ENCODE data around the gene PGPEP1.
"Not testable (repeated sequence)": the region's sequence is repeated elsewhere in the genome, so short reads cannot be mapped to it uniquely, and the experiment has no call there.

Gene PGPEP1

DNA sequence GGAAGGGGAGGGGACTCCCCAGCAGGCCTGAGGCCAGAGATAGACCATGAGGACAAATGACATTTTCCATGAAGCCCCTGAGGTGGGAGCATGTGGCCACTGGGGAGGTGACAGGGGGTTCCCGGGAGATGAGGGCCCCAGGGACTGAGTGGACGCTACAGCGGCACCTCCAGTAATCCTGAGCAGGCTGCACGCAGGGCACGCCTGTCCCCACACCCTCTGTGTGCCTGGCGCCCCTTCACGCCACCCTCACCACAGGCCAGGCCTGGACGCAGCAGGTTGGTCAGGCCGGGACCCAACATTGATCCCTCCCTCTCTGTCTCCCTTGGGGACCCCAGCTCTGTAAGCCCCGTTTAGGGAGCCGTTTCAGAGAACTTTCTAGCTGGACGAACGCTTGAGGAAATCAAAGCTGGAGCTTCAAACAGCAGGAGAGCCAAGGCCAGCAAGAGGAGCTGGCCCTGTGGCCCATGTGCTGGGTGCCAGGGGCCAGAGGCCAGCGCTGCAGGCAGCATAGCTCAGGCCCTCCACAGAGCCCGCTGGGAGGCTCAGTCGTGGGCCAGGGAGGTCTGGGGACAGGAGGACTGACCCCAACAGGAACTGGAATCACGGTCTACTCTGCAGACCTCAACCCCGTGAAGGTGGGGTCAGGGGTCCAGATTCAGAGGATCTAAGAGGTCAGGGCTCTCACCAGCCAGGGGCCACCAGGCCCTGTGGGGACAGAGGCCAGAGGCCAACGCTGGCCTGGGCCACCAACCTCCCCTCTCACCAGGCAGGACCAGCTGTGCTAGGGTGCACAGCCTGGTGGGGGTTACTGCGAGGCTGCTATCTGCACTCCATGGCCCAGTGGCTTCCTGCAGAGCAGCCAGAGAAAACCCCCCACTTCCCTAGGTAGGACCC, 32.1 kb upstream of the PGPEP1 start:
- DNase-seq (ENCODE audit: low read depth): no peak

DNA sequence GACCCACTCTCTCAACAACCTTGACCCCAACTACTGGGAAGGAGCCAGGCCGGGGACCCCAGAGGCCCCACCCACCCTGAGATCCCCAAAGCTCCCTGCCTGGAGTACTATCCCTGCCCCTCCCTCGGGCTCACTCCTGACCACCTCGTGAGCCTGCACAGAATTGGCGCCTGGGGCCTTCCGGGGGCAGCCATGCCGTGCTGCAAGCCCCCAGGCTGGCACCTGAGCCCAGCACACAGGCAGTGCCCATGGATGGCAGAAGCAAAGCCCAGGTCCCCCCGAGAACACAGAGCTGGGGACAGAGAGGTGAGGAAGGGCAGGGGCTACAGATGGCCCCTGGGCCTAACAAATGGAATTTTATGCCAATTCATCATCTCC, 31.5 kb upstream of the PGPEP1 start:
- DNase-seq (ENCODE audit: low read depth): no peak

DNA sequence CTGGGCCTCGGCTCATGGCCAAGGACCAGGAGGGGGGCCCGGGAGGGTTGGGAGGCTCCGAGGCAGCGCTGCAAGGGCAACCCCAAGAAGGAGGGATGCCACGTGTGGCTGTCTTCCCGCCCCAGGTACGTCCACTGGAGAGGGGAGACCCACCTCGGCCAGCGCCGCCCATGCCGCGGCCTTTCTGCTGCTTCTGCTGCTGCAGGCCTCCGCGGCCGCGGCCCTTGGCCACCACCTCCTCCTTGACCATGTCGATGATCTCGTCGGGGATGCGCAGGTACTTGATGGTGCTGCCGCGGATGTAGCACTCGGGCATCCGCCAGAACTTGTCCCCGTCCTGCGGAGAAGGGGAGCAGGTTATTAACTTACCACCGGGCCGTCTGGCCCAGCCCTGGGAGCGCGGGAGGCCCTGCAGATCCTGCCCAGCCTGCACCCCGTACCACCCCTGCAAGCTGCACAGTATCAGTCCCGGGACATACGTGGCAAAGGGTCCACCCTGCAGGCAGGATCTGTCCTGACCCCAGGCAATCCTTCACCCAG, 30.8 kb upstream of the PGPEP1 start:
- DNase-seq (ENCODE audit: low read depth): no peak

DNA sequence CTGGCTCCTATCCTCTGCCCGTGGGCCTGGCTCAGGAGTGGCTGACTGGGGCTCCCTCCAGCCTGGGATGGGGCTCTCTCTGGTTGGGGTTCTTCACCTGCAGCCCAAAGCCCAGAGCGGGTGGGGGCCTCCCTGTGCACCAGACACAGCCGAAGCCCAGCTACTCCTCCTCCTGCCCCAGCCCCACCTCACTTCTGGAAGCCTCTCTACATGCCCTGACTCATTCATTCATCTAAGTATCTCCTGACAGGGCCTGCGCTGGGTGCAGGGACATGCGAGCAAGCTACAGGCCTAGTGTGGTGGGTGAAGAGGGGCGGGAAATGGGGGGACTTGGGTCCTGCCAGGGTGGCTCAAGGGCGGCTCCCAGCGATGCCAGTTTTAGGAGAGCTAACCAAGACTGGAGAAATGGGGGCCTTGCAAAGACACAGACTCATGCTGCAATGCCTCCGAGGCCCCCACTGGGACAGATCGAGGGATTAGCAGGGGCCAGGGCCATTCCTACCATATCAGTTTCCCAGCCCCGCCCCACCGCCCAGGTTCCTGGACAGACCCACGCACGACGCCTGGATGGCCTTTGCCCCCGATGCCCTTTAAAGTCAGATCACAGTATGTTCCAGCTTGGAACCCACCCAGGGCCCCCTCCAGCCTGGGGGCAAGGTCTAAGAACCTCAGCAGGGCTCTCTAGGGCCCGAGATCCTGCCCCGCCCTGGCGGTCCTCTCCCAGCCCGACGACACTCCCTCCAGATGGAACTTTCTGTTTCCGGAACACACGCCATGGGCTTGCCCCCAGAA, 30.1 kb upstream of the PGPEP1 start:
- DNase-seq (ENCODE audit: low read depth): no peak

DNA sequence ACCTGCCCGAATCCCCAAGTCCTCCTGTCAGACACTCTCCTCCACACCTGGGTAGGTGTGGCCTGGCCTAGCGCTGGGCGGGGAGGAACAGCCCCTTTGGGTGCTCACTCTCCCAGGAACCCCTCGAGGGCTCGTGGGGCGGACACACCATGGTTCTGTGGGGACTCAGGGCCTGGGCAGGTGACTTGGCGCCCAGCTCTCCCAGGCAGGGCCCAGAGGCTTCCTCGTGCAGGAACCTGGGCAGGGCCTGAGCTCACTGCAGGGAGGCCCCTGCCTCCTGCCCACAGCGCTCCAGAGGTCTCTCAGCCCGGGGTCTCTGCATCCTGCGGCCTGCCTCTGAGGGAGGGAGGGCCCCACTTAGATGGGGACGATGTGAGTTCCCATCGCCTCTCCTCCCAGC, 29.4 kb upstream of the PGPEP1 start:
- no peak for DNase-seq (ENCODE audit: low read depth)

DNA sequence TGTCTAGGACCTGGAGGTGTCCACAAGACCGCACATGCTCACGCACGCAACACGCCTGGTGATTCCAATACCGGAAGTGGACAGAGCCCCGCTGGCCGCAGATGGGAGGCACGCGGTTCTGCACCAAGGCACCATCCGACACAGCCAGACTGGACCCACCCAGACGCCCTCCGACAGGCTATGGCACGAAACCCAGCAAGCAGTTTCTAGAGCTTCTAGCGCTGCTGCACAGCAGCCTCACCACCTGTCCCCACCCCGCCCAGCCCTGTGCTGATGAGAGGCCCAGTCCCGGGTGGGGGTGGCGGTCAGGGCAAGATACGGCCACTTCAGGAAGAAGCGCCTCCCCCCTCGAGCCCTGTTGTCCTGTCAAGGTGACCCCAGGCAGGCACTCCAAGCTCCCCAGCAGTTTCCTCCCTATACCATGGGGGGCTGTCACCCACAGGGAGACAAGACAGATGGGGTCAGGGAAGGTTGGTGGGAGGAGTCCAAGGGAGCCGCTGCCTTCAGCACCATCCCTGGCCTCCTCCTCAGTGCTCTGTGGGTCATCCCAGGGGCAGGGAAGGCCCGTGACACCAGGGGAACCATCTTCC, 28.8 kb upstream of the PGPEP1 start:
- DNase-seq (ENCODE audit: low read depth): no peak

DNA sequence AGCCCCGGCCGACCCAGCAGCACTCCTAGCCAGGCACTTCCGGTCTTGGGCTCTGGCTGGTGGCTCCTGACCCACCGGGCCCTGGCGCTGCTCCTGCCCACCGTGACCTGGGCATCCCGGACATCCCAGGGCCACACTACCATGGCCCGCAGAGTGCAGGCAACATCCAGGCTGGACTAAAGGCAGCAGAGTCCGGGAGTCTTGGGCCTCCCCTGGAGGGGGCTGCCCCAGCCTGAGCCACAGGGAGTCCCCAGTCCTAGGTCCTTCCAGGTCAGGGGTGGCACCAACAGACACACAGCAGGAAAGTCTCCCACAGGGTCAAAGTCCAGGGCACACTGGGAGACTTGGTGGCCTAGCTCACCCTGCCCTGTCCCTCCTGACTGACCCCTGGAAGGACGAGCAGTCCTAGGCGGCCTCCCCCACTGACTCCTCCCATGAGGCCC, 28.3 kb upstream of the PGPEP1 start:
- DNase-seq (ENCODE audit: low read depth): no peak

DNA sequence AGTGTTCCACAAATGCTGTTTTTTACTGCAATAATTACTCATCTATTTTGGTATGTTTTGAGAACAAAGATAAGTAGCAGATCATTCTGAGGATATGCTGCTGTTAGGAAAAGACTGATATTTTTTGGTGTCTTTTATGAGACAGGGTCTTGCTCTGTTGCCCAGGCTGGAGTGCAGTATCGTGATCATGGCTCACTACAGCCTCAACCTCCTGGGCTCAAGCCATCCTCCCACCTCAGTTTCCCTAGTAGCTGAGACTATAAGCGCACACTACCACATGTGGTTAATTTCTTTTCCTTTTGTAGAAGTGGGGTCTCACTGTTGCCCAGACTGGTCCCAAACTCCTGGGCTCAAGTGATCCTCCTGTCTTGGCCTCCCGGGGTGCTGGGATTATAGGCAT, 27.0 kb upstream of the PGPEP1 start:
- no peak for DNase-seq (ENCODE audit: low read depth)

DNA sequence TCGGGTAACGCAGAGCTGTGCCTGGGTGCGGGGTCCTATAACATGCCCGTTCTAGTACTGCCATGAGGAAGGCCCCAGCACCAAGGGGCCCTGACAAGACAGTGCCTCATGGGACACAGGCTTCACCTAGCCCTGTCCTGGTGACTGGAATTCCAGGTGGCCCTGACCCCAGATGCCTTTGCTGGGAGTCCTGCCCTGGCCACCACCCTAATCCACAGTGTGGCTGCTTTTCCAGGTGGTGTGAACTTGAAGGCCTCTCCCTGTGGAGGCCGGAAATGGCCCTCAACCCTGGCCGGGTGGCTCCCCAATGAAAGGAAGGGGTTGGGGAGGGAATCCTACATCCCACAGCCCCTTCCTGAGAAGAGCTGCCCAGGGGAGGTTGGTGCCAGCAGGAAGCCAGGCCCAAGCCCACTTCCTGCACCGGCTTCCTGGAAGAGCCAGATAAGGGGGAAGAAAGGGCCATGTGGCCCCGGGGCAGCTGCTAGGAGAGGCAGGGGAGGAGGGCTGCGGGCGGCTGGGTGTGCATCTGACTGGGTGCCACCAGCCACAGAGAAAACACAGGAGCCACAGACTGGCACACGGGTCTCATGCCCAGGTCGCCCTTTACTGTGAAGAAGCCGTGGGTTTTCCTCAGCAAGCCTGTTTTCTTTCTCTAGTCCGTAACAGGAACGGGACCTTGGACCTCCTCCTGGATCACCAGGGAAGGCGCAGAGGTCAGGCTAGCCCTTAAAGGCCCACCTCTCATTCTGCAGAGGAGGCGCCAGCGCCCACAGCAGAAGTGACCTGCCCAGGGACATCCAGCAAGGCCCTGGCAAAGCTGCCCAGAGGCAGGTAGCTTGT, 22.2 kb upstream of the PGPEP1 start:
- peak; percentile 93 for DNase-seq (ENCODE audit: low read depth)

DNA sequence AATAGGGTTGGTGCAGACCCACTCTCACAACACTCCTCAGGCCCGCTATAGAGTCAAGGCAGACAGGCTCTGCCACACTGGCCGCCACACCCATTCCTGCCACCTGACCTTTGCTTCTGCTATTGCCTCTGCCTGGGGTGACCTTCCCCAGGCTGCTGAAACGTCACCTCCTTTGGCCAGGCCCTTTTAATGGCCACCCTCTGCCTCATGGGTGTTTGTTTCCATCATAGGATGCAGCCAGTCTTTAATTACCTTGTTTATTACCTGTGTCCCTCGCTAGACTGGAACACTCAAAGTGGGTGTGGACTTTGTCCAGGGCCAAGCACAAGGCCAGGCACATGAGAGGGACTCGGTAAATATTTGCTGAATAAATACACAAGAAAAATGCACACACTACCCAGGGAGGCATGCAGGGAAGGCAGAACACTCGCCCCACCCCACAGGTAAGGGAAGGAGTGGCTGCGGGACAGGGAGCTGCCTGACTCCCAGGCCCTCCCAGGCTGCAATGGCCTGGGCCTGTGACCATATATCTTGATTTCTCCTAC, 20.7 kb upstream of the PGPEP1 start:
- no peak for DNase-seq (ENCODE audit: low read depth)

DNA sequence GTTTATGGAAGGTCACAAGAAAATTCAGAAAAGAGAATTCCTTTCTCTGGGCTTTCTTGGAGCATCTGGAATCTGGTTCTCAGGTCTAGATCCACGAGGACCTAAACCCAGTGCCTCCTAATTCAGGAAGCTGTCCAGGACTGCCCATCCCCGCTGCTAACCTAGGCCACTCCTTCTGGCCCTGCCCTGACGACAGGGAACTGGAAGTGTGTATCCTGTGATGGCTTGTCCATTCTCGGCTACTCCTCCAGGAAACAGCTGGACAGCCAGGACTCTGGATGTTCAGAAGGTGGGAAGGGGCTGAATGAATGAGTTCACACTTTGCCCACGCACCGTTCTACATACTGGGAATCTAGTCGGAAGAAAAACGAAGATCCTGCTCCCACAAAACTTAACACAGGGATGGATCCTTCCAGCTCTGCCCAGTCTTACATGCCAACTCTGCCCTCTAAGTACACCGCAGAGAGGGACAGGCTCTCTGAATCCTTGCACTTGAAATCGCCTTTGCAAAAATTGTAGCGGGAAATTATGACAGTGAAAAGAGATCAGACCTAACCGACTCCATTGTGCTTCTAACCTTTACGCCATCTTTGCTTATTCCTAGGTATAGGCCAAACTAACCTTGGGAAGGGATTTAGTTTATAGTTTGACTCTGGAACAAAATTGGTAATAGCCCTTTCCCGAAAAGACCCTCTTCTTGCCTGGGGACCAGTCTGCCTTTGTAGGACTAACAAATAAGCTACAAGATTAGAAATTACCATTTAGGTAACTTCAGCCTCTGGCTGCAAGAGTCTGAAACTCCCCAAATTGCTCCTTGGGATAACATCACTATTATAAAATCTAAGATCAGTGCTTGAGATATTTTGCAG, 19.3 kb upstream of the PGPEP1 start:
- no peak for DNase-seq (ENCODE audit: low read depth)

DNA sequence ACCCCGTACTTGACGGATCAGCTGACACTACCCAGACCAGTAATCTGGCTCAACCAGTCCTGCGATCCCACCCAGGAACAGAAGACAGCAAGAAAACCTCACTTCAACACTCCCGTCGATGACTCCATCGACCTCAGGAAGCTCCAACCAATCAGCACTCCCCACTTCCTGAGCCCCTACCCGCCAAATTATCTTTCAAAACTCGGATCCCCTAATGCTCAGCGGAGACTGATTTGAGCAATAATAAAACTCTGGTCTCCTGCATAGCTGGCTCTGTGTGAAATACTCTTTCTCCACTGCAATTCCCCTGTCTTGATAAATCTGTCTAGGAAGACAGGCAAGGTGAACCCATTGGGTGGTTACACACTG, 18.7 kb upstream of the PGPEP1 start:
- DNase-seq (ENCODE audit: low read depth): no peak

DNA sequence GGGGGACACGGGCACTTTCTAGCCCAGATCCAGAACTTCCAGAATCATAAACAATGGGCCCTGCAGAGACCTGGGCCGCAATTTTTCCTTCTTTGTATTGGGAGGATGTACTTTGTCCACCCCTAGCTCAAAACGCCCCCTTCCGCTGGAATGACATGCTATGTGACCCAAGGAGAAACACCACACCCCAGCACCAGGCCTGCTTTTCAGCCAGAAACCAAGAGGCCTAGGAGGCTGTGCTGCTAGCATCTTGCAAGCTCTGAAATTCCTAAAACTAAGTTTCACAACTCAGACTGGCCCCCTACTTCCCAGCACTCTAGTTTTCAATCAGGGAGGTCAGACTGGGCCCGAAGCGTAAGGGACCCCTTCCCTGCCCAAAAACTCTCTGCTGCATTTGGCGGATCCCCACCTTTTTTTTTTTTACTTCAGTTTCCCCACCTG, 18.1 kb upstream of the PGPEP1 start:
- no peak for DNase-seq (ENCODE audit: low read depth)

DNA sequence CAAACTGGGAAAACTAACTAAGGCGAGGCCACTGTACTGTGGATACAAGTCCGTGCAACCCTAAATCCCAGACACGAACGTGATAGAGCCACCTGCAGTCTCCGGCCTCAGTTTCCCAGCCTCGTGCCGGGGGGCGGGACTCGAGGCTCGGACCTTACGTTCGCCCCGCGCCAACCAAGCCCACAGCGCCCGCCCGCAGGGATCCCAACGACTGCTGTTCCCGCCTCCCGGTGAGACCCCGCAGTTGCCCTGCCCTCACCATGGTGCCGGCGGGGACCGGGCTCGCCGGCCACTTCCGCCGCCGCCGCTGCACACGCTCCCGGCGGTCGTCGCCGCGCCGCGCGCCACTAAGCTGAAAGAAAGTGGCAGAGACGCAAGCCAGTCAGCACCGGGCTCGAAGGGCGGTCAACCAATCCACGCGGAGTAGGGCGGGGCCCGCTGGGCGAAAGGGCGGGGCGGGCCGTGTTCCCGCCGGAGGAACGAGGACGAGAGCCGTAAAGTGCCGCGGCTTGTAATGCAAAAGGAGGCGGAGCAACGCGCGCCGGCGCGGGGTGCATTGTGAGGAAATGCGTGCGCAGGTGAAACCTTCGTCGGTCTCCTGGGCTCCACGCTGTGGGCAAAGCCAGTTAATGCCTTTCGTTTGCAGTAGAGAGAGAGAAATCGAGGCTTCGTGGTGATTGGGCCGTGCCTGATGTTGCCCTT, 17.5 kb upstream of the PGPEP1 start, which contains the start of gene LSM4:
Gene LSM4, minus strand, starts transcription at position 318 of the 702 bp plus-strand sequence. Its CDS starts 56 bp downstream, at position 262.
- DNase-seq (ENCODE audit: low read depth): peak; percentile 90

DNA sequence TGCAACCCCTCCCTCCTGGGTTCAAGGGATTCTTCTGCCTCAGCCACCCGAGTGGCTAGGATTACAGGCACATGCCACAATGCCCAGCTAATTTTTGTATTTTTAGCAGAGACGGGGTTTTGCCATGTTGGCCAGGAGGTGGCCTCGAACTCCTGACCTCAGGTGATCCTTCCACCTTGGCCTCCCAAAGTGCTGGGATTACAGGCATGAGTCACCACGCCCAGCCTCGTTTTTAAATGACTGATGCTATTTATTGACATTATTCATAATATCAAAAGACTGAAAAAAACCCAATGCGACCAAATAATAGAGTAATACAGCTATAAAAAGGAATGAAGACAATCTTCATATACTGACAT, 16.0 kb upstream of the PGPEP1 start:
- not testable (repeated sequence) for DNase-seq (ENCODE audit: low read depth)

DNA sequence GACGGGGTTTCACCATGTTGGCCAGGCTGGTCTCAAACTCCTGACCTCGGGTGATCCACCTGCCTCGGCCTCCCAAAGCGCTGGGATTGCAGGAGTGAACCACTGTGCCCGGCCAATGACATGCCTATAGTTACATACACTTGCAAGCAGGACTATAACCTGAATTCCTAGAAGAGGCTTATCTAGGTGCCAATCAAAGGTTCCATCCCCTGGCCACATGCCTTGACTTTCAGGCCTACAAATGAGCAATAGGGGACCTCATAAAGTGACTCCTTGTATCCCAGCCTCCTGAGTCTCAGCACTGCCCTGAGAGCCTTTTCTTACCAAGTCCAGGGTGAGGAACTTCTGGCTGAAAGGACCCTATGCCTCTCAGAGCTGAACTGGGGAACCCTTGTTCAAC, 13.6 kb upstream of the PGPEP1 start:
- DNase-seq (ENCODE audit: low read depth): no peak

DNA sequence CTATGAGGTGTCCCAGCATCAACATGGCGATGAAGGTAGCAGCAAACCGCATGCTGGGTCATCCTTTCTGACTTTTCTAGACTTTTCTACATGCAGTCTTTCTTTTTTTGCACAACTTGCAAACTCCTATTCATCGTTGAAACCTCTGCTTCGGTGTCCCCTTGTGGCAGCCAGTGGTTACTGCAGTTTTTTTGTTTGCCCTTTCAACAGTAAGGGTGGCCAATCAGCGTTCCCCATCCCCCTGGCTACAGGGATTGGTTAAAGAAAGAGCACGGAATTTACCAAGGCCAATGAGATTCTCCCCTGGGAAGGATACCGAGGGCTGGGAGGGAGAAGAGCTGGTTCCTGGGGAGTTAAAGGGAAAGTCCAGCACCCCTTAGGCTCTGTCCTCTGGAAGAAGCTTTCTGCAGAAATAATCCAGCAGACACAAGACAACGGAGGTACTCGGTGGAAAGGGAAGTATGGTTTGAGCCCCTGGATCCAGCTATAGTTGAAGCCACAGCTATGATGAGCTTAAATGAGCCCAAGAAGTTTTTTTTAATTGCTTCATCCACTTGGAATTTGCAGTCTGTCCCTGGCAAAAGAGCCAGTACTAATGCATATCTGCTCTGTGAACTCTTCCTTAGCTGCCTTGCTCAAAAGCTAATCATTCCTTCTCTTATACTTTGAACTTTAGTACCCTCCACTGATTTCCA, 11.9 kb upstream of the PGPEP1 start:
- peak; percentile 81 for DNase-seq (ENCODE audit: low read depth)

DNA sequence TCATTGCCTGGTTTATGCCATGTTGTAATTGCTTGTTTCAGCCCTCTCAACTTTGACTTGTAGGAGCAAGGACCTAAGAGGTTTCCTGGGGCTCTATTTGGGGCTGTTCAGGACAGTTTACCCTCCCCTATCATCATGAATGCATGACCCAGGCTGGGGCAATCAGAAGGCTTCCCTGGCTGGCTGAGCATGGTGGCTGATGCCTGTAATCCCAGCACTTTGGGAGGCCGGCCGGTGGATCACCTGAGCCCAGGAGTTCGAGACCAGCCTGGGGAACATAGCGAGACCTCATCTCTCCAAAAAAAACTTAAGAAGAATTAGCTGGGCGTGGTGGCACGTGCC, 11.4 kb upstream of the PGPEP1 start:
- no peak for DNase-seq (ENCODE audit: low read depth)

DNA sequence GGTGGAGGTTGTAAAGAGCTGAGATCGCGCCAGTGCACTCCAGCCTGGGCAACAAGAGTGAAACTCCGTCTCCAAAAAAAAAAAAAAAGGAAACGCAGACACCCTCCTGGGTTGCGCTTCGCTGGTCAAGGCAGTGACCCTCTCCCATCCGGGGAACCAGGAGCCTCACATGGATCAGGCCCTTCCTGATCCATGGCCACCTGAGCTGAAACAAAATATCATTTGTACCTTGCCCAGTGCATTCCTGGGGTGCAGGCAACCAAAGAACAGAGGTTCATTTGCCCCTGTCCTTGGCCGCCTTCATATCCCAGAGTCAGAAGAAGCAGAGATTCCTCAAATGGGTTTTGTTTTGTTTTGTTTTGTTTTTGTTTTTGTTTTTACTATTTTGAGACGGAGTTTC, 9.5 kb upstream of the PGPEP1 start:
- DNase-seq (ENCODE audit: low read depth): no peak

Measured in CMK (cell line).